Neutrophil (primary cell): ENCODE results near the gene ITGA7.
A peak's percentile ranks its signal among the peaks of the same experiment; 100 is the strongest.

Source experiments
- H3K27ac ChIP-seq: fragments of 200-600 bp; sonication (generic); 2 replicates; pipeline ENCODE4 v1.5.1; 2016; ENCODE audit warnings: mild to moderate bottlenecking, moderate library complexity
- H3K27me3 ChIP-seq: fragments of 200-600 bp; sonication (generic); 2 replicates; pipeline ENCODE4 v1.6.0; 2016; ENCODE audit warnings: mild to moderate bottlenecking
- H3K36me3 ChIP-seq: fragments of 200-600 bp; sonication (generic); 2 replicates; pipeline ENCODE4 v1.5.1; 2017
- H3K4me1 ChIP-seq, 2 experiments: fragments of 200-600 bp in 1 of 2; sonication (generic) in 1 of 2; 1 replicate in 1 of 2; 2 replicates in 1 of 2; pipeline versions ENCODE4 v1.5.1 to v1.6.1; 2013 to 2016; ENCODE audit warnings: low read depth in 1 of 2, low read length in 1 of 2, mild to moderate bottlenecking in 1 of 2, moderate library complexity in 1 of 2; ENCODE audit not compliant: control insufficient read depth in 1 of 2, insufficient read depth in 1 of 2
- H3K4me3 ChIP-seq, 2 experiments: fragments of 200-600 bp in 1 of 2; sonication (generic) in 1 of 2; 1 replicate in 1 of 2; 2 replicates in 1 of 2; pipeline ENCODE4 v1.5.1; 2013 to 2016; ENCODE audit warnings: low read depth in 1 of 2, low read length in 1 of 2, mild to moderate bottlenecking in 1 of 2, moderate library complexity in 1 of 2
- H3K9me3 ChIP-seq: fragments of 200-600 bp; sonication (generic); 2 replicates; pipeline ENCODE4 v1.5.1; 2016
- TF ChIP-seq, protein P1 (sequence below): fragments of 200-600 bp; sonication (generic); IDR thresholded peaks from 2 replicates; pipeline ENCODE4 v1.5.1; 2016; ENCODE audit warnings: antibody characterized with exemption

Gene ITGA7

DNA sequence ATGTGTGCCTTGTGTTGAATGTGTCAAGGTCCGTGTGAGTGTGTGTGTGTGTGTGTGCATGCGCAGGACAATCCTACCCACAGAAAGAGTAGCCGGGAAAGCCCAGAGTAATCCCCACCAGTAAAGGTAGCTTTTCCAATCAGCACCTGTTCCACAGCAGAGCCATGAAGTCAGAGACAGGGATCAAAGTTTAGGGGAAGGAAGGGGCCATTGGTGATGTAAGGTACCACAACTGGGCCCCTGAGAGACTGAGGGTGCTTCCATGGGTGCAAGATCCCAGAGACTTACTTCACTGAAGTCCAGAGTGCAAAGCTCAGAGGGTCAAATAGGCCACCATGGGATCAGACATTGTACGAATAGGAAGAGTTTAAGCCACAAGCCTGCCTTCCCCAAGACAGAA, 50.5 kb downstream of the ITGA7 start:
- Histone ChIP-seq H3K27ac (no peak overlapping the region), H3K4me3 (no peak overlapping the region), H3K4me1 (peaks cover 7 to 11% of the 10 kb centered on the region in 2 experiments), H3K36me3 (no peaks in the 10 kb centered on the region), H3K27me3 (no peaks in the 10 kb centered on the region), H3K9me3 (no peaks in the 10 kb centered on the region)
- TF ChIP-seq, protein P1, sequence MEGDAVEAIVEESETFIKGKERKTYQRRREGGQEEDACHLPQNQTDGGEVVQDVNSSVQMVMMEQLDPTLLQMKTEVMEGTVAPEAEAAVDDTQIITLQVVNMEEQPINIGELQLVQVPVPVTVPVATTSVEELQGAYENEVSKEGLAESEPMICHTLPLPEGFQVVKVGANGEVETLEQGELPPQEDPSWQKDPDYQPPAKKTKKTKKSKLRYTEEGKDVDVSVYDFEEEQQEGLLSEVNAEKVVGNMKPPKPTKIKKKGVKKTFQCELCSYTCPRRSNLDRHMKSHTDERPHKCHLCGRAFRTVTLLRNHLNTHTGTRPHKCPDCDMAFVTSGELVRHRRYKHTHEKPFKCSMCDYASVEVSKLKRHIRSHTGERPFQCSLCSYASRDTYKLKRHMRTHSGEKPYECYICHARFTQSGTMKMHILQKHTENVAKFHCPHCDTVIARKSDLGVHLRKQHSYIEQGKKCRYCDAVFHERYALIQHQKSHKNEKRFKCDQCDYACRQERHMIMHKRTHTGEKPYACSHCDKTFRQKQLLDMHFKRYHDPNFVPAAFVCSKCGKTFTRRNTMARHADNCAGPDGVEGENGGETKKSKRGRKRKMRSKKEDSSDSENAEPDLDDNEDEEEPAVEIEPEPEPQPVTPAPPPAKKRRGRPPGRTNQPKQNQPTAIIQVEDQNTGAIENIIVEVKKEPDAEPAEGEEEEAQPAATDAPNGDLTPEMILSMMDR, result no peak

DNA sequence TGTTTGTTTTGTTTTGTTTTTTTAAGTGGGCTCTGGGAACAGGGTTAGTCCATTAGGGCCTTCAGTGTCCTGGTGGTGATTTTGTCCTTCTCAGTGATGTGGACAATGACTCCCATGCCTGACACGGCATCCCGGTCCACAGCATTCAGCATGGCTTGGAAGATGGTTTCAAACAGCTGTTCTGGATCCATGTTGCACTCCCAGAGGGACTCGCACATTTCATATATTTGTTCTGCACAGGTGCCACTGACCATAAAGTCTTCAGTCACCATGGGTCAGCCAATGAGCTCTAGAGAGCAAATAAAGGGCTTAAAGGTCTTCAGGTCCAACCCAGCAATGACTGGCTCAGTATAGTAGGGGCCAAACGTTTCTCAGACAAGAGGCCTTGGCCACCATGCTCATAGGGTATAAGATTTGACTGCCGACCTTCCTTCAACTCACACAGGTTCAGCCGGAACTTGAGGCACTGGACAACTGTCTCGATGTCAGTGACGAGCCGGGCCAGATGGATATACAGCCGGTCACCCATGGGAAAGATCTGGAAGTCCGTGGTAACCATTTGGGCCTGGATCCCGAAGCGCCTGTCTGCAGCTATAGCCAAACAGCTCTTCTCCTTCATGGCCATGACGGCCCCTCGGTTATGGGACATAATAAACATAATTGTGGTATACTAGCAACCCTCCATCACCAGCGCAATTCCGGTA, 53.0 kb downstream of the ITGA7 start:
- Histone ChIP-seq H3K4me3 (no peak overlapping the region), H3K27me3 (no peaks in the 10 kb centered on the region), H3K9me3 (no peaks in the 10 kb centered on the region), H3K36me3 (no peaks in the 10 kb centered on the region), H3K4me1 (peaks cover 23 to 28% of the 10 kb centered on the region in 2 experiments), H3K27ac (no peak overlapping the region)
- TF ChIP-seq, protein P1, result no peak

DNA sequence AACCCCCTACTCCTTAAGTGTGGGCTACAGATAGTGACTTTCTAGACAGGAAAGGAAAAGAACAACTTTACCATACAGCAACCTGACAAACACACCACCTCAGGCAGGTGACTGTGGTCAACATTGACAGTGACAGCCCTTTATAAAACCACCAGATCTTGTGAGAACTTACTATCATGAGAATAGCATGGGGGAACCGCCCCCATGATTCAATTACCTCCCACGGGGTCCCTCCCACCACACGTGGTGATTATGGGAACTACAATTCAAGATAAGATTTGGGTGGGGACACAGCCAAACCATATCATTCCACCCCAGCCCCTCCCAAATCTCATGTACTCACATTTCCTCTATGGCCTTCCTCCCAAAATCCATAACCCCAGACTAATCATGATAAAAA, 54.7 kb downstream of the ITGA7 start:
- H3K4me1 ChIP-seq, result peaks cover 23 to 28% of the 10 kb centered on the region in 2 experiments
- no peak overlapping the region for H3K27ac ChIP-seq
- H3K4me3 ChIP-seq, result no peak overlapping the region
- H3K9me3 ChIP-seq, result no peaks in the 10 kb centered on the region
- TF ChIP-seq, protein P1, result no peak
- no peaks in the 10 kb centered on the region for H3K36me3 ChIP-seq
- no peaks in the 10 kb centered on the region for H3K27me3 ChIP-seq

DNA sequence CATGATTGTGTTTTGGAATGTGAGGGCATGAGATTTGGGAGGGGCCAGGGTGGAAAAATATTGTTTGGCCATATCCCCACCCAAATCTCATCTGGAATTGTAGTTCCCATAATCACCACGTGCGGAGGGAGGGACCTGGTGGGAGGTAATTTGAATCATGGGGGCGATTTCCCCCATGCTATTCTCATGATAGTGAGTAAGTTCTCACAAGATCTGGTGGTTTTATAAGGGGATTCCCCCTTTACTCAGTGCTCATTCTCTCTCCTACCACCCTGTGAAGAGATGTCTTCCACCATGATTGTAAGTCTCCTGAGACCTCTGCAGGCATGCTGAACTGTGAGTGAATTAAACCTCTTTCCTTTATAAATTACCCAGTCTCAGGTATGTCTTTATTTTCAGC, 55.4 kb downstream of the ITGA7 start:
- Histone ChIP-seq H3K36me3 (no peaks in the 10 kb centered on the region), H3K27me3 (no peaks in the 10 kb centered on the region), H3K9me3 (no peaks in the 10 kb centered on the region), H3K4me1 (peaks cover 26 to 30% of the 10 kb centered on the region in 2 experiments), H3K27ac (no peak overlapping the region), H3K4me3 (no peak overlapping the region)
- TF ChIP-seq, protein P1, result no peak

DNA sequence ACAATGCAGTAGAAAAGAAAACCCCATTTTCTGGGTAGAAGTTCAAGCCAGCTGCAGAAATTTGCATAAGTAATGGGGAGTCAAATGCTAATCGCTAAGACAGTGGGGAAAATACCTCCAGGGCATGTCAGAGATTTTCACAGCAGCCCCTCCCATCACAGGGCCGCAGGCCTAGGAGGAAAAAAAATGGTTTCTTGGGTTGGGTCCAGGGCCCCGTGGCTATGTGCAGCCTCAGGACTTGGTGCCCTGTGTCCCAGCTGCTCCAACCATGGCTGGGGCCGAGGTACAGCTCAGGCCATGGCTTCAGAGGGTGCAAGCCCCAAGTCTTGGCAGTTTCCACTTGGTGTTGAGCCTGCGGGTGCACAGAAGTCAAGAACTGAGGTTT, 56.4 kb downstream of the ITGA7 start:
- TF ChIP-seq, protein P1, result no peak
- H3K9me3 ChIP-seq, result no peaks in the 10 kb centered on the region
- H3K36me3 ChIP-seq, result no peaks in the 10 kb centered on the region
- H3K27me3 ChIP-seq, result no peaks in the 10 kb centered on the region
- no peak overlapping the region for H3K4me3 ChIP-seq
- peak overlapping the region; percentile 86 for H3K27ac ChIP-seq
- H3K4me1 ChIP-seq, result peaks cover 32% of the 10 kb centered on the region in 2 experiments
